ENCODE data around the gene LAMA5.
A peak's percentile ranks its signal among the peaks of the same experiment; 100 is the strongest.

LAMA5 gene

DNA sequence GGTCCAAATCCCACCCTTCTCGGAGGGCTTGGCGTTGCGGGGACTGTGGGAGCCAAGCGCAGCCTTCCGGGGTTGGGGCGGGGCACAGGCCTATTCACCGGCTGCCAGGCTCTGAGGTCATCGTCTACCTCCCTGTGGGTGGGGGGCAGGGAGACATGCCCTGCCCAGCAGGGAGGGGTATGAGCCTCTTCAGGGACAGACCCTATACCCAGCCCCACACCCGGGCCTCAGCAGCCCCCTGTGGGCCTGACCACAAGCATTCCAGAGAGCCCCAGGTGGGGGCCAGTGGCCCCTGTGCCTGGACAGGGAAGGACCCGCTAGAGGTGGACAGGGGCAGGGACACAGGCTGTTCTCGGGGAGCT lies 11.6 kb downstream of the LAMA5 start:
- TF ChIP-seq CTCF (IDR thresholded peaks at IDR 0.05) = no peak
- no peaks in the 10 kb centered on the region for H3K27me3 Mint-ChIP-seq (ENCODE audit: low read depth, poor library complexity)
- peaks cover 43% of the 10 kb centered on the region for H3K4me1 Mint-ChIP-seq
- H3K36me3 Mint-ChIP-seq (ENCODE audit: low read depth) = no peaks in the 10 kb centered on the region
- no peak for DNase-seq
- no peaks in the 10 kb centered on the region for H3K9me3 Mint-ChIP-seq
- H3K27ac Mint-ChIP-seq = no peak overlapping the region
- no peak overlapping the region for H3K4me3 Mint-ChIP-seq

DNA sequence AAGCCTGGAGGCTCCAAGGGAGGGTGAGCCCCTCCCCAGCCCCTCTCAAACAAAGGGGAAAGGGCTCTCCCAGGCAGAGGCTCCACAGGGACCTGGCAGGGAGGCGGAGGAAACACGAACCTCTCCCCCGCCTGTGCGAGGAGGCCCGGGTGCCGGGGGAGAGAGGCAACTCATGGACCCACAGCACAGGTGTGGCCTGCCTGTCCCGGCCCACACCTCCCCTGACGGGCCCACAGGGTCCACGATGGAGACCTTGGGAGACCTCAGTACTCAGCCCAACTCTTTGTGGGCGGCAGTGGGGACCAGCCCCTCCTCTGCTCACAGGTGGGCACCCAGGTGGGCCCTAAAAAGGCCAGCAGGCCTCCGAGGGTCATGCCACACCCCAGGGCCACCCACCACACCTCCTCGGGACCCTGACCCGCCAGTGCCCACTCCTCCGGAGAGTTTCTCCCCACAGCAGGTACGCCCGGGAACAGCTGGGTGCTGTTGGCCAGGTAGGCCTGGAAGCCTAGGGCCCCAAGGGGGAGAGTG lies 12.2 kb downstream of the LAMA5 start:
- Mint-ChIP-seq H3K27me3 (ENCODE audit: low read depth, poor library complexity) (no peaks in the 10 kb centered on the region), H3K27ac (no peak overlapping the region), H3K4me1 (peaks cover 43% of the 10 kb centered on the region)

DNA sequence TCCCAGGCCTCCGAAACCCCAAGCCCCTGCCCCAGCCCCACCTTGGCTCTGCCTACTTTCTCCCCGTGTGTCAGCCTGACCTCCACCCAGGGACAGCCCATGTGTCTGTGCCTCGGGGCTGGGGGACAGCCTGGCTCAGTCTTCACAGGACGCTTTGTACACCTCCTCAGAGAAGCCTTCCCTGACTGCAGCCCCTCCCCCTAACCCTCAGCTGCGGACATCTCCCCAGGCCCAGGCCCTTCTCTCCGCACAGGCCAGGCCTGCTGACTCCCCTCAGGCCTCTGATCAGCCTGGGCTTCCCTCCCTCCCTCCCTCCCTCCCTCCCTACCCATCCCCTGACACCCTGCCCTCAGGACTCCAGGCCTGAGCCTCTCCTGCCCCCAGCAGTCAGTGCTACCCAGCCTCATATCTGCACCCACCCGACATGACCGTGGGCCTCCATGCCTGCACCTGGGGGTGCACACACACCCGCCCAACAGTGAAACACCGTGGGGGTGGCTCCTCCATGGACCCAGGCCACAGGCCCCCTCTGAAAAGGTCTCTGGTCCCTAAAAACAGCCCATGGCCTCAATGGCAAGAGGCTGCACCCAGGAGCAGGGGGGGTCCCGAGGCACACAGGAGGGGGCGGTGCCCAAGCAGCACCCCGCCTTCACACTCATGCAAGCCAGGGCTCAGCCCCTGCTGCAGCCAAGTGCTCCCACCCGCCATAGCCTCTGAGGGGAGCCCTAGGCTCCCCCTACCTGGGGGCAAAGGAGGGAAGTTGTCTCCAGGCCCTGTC lies 12.9 kb downstream of the LAMA5 start:
- Mint-ChIP-seq H3K27ac (no peak overlapping the region), H3K4me1 (peaks cover 43% of the 10 kb centered on the region), H3K4me3 (peak overlapping the region; percentile 36), H3K36me3 (ENCODE audit: low read depth) (peaks cover 11% of the 10 kb centered on the region), H3K27me3 (ENCODE audit: low read depth, poor library complexity) (no peaks in the 10 kb centered on the region), H3K9me3 (peaks cover 7% of the 10 kb centered on the region)
- no peak for TF ChIP-seq CTCF (IDR thresholded peaks at IDR 0.05)
- DNase-seq = no peak

More for the DNA sequence above, 12.2 kb downstream of the LAMA5 start:
- H3K4me3 Mint-ChIP-seq = no peak overlapping the region
- H3K9me3 Mint-ChIP-seq = peaks cover under 1% of the 10 kb centered on the region
- TF ChIP-seq CTCF (IDR thresholded peaks at IDR 0.05) = no peak
- DNase-seq = no peak
- peaks cover 4% of the 10 kb centered on the region for H3K36me3 Mint-ChIP-seq (ENCODE audit: low read depth)

DNA sequence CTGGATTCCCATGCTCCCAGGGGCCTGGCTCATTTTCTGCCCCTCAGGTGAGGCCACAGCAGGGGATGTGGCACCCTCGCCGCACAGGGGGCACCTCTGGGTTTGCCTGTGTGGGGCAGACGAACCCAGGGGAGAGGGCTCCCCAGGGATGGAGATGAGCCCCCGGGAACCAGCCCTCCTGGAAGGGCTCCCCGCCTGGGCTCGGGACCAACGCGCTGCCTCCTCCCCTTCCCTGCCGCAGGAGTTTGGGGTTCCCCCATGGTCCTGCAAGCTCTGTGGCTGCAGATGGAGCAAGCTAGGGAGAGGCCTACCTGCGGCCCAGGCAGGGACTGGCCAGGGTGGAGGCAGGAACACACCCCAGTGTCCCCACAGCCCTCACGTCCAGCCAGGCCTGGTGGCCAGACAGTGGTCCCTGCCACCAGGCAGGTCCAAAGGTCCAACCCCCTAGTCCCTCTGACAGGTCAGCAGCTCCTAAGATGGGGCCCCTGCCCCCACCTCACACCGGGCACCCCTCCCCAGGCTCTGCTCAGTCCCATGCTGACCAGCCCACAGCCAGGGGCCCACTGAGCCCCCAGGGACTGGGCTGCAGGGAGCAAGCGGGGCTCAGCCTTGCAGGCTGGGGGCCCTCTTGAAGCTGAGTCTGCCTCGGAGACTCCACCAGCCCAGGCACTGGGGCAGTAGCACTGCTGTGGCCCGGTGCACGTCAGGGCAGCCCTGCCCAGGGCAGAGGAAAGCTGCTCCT lies 13.7 kb downstream of the LAMA5 start:
- Mint-ChIP-seq H3K9me3 (peaks cover 14% of the 10 kb centered on the region), H3K4me1 (peaks cover 37% of the 10 kb centered on the region), H3K4me3 (no peak overlapping the region), H3K36me3 (ENCODE audit: low read depth) (peaks cover 19% of the 10 kb centered on the region), H3K27ac (no peak overlapping the region), H3K27me3 (ENCODE audit: low read depth, poor library complexity) (no peaks in the 10 kb centered on the region)
- DNase-seq = no peak
- no peak for TF ChIP-seq CTCF (IDR thresholded peaks at IDR 0.05)

- H3K27me3 Mint-ChIP-seq (ENCODE audit: low read depth, poor library complexity) = no peaks in the 10 kb centered on the region
- no peak for TF ChIP-seq CTCF (IDR thresholded peaks at IDR 0.05)
- H3K27ac Mint-ChIP-seq = no peak overlapping the region
- peaks cover 27% of the 10 kb centered on the region for H3K36me3 Mint-ChIP-seq (ENCODE audit: low read depth)
- H3K9me3 Mint-ChIP-seq = peaks cover 22% of the 10 kb centered on the region
- H3K4me1 Mint-ChIP-seq = peaks cover 31% of the 10 kb centered on the region
- DNase-seq = no peak
- no peak overlapping the region for H3K4me3 Mint-ChIP-seq
Measured at GRCh38 chr20:62352402-62353288, 14.5 kb downstream of the LAMA5 start.
